ENCODE data around the gene THTPA. TPM values are rescaled to one million over a fixed set of nuclear protein-coding genes. Genes with fewer than 3 reads are reported as not detected.

THTPA gene
- total and polyA plus RNA-seq, 2 of the 13 experiments (the other 11 are each of a cell fraction or from before 2014, with no cell fraction given), result 7.4 to 8.7 TPM

DNA sequence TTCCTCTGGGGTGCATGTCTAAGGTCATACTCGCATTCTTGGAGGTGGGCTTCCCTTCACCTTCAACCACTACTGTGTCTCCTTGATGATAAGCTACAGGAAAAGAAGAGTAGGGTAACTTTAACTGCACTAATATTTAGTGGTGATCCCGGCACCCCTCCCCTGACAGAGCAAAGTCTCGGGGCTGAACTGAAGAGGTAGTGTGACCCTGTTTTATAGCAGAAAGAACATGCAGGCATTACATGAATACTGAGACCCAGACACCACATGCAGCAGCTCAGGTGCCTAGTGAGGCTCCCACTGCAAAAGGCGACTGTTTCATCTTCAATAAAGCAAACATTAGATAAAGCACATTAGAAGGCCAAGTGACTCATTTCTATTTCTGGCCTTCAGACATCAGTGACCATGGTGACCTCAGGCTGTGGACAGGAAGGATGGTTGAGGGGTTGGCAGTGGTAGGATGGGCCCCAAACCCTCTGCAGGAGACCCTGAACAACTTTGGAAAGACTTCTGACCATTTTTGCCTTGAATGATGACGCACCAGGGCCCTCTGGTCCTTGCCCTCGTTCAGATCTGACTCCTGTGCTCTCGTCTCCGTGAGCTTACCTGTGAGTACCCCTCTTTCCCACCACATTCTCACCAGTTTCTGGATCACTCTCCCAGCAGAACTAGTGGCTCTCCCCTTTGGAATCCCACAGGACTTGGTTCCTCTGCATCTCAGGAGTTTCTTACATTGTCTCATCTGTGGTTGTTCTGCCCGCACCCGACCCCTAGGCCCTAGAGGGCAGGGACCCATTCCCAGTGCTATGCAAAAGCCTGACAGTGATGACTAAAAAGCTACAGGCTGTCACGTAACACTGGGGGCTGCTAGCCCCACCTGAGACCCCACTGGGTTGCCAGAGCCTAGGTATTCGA is 46.4 kb downstream of the THTPA start (continued):
- TF ChIP-seq DDIT3 (CRISPR knock-in tag; IDR thresholded peaks at IDR 0.05) (no peak), ZNF704 (CRISPR knock-in tag; IDR thresholded peaks at IDR 0.05; ENCODE audit: borderline replicate concordance) (no peak), ZNF235 (CRISPR knock-in tag; IDR thresholded peaks at IDR 0.05; ENCODE audit: borderline replicate concordance) (peak; percentile 89), ATF7-NPFF (CRISPR knock-in tag; IDR thresholded peaks at IDR 0.05; ENCODE audit: low read depth) (peak; percentile 51), HDAC1 (CRISPR knock-in tag; IDR thresholded peaks at IDR 0.05) (no peak; the same call in 1 of the 2 replicates), ZNF543 (CRISPR knock-in tag; IDR thresholded peaks at IDR 0.05) (no peak), ZSCAN31 (CRISPR knock-in tag; IDR thresholded peaks at IDR 0.05; ENCODE audit: low read depth) (0 out of 2 replicates have a peak, but pooled peaks have one; percentile 26), ZNF282 (IDR thresholded peaks at IDR 0.05; ENCODE audit: partially characterized antibody) (no peak), TCF12 (IDR thresholded peaks at IDR 0.05) (no peak), TCF12 (CRISPR knock-in tag; IDR thresholded peaks at IDR 0.05) (0 out of 2 replicates have a peak, but pooled peaks have one; percentile 81), RNF2 (conservative IDR thresholded peaks at IDR 0.05; ENCODE audit: low read depth) (peak; percentile 48; the same call in 1 of the 2 replicates), SMARCC2 (IDR thresholded peaks at IDR 0.05) (no peak), ZFAT (CRISPR knock-in tag; conservative IDR thresholded peaks at IDR 0.05) (no peak), ZBTB3 (CRISPR knock-in tag; IDR thresholded peaks at IDR 0.05; ENCODE audit: borderline replicate concordance, low read depth) (peak; percentile 68; the same call in 1 of the 2 replicates), ZFP82 (CRISPR knock-in tag; IDR thresholded peaks at IDR 0.05; ENCODE audit: borderline replicate concordance) (no peak), ZNF749 (CRISPR knock-in tag; IDR thresholded peaks at IDR 0.05; ENCODE audit: borderline replicate concordance) (no peak), STAT5B (CRISPR knock-in tag; IDR thresholded peaks at IDR 0.05) (no peak), BORCS8-MEF2B (CRISPR knock-in tag; IDR thresholded peaks at IDR 0.05) (peak; percentile 42; the same call in 1 of the 2 replicates), ZSCAN25 (CRISPR knock-in tag; IDR thresholded peaks at IDR 0.05) (no peak; the same call in 1 of the 2 replicates)
- TF ChIP-seq, protein P1, sequence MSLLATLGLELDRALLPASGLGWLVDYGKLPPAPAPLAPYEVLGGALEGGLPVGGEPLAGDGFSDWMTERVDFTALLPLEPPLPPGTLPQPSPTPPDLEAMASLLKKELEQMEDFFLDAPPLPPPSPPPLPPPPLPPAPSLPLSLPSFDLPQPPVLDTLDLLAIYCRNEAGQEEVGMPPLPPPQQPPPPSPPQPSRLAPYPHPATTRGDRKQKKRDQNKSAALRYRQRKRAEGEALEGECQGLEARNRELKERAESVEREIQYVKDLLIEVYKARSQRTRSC (CRISPR knock-in tag; IDR thresholded peaks at IDR 0.05; ENCODE audit: low read depth), result no peak
- TF ChIP-seq, protein P2, sequence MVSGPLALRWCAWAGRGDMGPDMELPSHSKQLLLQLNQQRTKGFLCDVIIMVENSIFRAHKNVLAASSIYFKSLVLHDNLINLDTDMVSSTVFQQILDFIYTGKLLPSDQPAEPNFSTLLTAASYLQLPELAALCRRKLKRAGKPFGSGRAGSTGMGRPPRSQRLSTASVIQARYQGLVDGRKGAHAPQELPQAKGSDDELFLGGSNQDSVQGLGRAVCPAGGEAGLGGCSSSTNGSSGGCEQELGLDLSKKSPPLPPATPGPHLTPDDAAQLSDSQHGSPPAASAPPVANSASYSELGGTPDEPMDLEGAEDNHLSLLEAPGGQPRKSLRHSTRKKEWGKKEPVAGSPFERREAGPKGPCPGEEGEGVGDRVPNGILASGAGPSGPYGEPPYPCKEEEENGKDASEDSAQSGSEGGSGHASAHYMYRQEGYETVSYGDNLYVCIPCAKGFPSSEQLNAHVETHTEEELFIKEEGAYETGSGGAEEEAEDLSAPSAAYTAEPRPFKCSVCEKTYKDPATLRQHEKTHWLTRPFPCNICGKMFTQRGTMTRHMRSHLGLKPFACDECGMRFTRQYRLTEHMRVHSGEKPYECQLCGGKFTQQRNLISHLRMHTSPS (CRISPR knock-in tag; IDR thresholded peaks at IDR 0.05; ENCODE audit: low read depth), result 0 out of 2 replicates have a peak, but pooled peaks have one; percentile 29
- TF ChIP-seq, protein P3, sequence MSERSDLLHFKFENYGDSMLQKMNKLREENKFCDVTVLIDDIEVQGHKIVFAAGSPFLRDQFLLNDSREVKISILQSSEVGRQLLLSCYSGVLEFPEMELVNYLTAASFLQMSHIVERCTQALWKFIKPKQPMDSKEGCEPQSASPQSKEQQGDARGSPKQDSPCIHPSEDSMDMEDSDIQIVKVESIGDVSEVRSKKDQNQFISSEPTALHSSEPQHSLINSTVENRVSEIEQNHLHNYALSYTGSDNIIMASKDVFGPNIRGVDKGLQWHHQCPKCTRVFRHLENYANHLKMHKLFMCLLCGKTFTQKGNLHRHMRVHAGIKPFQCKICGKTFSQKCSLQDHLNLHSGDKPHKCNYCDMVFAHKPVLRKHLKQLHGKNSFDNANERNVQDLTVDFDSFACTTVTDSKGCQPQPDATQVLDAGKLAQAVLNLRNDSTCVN (CRISPR knock-in tag; IDR thresholded peaks at IDR 0.05; ENCODE audit: borderline replicate concordance), result peak; percentile 37

Data from HepG2 (cell line).